HG03521 (cell line): ENCODE data around the gene DNAJB4.
"Not testable (repeated sequence)": the region's sequence is repeated elsewhere in the genome, so short reads cannot be mapped to it uniquely, and the experiment has no call there.

Source experiments
- ATAC-seq: cut with Tn5 transposase; IDR thresholded peaks from one replicate; pipeline ENCODE4 v1.9.1; 2021; ENCODE audit warnings: mild to moderate bottlenecking, moderate library complexity; ENCODE audit not compliant: unreplicated experiment

The DNAJB4 gene

DNA sequence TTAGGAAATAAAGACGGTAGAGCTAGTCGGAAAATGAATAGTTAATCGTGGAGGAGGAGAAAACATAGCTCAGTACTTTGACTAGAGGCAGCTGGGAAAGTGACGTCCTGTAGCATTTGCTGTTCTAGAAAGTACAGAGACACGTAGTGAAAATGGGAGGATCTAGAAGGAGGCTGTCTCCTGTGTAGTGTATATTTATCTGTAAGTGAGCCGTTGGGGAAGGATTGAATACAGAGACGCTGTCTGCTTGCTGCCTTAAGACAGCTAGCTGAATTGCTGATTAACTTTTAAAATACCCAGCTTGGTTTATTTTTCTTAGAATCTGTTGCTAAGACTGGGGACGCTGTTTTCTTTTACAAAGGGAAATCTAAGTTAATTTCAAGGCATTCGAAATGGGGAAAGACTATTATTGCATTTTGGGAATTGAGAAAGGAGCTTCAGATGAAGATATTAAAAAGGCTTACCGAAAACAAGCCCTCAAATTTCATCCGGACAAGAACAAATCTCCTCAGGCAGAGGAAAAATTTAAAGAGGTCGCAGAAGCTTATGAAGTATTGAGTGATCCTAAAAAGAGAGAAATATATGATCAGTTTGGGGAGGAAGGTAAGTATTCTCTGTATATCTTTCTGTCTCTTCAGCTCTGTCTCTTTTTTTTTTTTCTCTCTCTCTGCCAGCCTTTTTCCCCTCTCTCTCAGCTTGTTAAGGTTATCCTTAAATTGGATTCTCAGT, at the start of gene DNAJB4:
Gene DNAJB4 (plus strand): TSS at position 221 of the 729 bp plus-strand sequence. CDS start 172 bp downstream, at position 393.
- peak; percentile 99 for ATAC-seq

DNA sequence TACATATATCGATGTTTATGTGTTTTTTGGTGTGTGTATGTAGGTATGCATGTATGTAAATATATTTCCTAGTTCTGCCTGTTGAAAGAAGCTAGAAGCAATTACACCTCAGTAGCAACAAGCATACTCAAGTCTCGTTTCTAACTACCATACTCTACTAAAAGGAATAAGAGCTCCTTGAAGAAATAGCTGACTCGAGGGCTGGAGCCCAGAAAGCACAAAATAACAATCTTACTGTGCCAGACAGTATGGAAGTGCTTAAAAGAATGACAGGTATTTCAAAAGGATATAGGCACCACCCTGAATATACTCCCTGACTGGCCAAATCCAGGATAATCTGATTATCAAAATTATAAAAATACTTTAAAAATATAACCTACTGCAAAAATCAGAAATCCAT, 49.0 kb upstream of the DNAJB4 start:
- no peak for ATAC-seq

DNA sequence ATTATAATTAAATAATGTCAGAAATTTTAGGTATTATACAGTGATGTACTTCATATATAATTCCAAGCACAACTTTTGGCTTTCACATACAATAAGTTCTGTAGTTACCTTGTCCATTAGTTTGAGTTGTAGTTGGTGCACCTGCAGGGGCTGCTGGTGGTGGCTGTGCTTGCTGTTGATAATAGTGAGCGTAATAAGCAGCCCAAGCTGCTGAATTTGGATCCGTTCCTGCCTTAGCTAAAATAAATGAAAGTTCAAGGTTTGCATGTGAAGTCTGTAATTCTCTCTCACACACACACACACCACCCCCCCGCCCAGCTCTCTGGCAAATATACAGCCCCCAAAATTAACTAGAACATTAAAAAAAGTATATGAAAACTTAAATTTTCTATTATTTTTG, 48.3 kb upstream of the DNAJB4 start:
- ATAC-seq = no peak

DNA sequence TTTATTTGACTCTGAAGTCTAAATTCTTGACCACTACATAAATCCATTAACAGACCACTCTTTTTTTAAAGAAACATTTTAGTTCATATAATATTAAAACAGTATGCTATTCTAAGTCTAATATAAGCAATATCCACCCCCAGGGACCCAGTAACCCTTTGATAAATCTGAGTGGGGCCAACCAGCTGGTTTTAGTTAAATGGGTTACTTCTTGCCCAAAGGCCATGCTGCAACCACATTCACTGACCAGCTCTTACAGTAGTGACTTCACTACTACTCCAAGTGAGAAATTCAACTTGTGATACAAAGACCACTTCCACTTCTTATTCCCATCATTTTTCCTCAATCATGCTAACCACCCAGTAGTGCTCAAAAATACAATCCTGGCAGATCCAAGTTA, 46.3 kb upstream of the DNAJB4 start:
- ATAC-seq = no peak

DNA sequence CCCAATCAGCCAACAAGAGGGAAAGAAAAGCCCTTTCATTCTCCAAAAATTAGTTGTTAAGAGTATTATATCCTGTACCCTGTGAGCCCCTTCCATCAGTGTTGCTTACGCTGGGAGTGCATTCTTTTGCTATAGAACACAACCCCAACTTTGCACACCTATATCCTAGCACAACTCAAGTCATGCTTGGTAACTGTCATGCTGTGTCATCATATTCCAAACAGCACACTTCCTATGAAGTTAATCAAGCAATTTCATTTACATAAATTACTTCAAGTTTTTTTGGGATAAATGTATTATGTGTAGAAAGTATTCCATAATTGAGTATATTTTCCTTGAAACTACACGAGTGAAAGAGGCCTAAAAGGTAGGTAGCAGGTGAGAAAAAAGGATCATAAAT, 45.9 kb upstream of the DNAJB4 start:
- ATAC-seq = no peak

DNA sequence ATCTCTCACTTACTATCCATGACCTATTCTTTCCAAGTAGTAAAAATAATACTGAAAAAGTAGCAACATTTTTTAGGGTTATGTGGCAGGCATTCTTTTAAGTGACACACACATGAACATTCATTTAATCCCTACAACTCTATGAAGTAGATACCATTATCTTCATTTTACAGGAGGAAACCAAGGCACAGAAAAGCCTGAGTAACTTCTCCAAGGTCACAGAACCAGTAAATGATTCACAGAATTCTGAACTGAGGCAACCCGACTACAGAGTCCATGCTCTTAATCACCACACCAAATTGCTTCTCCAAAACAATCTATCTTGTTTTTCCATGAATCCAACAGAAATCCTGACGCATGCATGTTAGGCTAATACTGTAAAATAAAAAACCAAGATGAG, 43.3 kb upstream of the DNAJB4 start:
- ATAC-seq = no peak

DNA sequence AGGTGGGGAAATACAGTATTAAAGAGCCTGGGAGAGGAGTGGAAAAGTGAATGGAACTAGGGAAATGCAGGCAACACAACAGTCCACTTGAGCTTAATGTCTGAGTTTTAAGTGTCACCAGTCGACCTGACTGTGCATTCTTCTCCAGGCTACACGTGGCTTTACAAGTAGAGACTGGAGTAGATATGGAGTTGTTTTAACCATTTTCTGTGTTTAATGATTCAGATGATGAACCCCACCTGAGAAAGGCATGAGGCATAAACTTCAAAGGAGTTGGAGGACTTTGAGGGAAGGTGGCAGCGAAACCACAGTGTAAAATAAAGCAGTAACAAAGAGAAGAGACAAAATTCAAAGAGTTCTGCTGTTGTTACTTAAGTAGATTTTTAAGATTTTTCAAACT, 38.4 kb upstream of the DNAJB4 start:
- ATAC-seq = no peak

DNA sequence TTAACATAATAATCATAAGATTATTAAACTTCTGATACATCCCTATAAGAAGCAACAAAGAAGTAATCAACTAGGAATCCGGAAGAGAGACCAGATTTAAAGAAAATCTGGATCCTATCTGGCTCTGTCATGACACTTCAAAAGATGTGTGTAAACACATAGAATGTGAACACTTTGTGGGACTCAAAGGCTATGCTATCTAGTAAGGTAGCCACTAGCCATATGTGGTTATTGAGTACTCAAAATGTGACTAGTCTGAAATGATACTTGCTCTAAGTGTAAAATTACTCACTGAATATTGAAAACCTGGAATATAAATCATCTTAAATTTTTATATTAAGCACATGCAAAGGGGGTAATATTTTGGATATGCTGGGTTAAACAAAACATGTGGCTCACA, 34.5 kb upstream of the DNAJB4 start:
- ATAC-seq = no peak

DNA sequence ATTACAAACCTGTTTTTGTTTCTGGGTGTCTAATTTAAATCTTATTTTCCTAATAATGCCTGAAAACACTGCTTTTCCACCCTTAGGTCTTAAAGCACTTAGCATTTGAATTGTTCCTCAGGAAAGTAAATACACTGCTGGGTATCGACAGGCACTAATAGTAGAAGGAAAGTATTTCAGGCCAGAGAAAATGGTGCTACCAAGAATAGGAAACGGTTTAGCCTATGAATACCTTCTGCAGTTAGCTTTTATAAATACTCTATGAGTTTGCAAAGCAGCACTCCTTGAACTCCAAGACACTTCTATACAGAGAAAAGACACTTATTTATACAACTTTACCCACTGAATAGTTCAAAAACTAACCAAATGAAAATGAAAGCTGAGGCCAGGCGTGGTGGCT, 32.7 kb upstream of the DNAJB4 start:
- ATAC-seq = no peak

DNA sequence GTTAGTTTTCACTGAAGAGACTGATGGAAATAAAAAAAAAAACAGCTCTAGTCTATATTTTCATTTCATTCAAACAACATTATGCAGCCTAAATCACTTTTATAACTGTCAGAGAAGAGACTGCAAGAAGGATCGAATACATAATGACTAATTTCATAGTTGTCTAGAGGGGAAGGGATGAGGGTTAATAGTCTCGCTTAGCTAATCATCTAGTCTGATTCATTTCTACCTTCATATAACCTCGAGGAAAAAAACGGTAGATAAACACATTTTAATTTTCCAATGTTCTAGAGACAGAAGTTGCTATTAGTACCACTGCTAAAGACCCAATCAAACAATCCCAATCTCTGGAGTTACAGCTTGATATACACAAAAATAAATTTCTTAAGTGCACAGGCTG, 29.4 kb upstream of the DNAJB4 start:
- ATAC-seq = no peak

DNA sequence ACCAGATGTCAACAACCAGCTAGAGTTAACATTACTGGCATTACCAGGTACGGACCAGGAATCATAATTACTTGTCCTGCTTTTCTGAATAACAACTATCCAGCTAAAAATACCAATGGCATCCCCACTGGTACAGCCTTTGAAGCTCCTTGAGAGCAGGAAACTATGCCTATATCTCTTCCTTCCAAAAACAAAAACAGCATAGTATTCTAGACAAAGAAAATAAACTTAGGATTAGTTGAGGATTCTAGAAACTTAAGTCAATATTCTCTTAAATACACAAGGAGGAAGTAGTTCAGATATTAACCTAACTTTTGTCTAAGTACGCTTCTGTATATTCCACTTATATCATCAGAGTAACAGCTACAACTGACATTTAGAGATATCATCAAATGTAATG, 28.8 kb upstream of the DNAJB4 start:
- ATAC-seq = no peak

DNA sequence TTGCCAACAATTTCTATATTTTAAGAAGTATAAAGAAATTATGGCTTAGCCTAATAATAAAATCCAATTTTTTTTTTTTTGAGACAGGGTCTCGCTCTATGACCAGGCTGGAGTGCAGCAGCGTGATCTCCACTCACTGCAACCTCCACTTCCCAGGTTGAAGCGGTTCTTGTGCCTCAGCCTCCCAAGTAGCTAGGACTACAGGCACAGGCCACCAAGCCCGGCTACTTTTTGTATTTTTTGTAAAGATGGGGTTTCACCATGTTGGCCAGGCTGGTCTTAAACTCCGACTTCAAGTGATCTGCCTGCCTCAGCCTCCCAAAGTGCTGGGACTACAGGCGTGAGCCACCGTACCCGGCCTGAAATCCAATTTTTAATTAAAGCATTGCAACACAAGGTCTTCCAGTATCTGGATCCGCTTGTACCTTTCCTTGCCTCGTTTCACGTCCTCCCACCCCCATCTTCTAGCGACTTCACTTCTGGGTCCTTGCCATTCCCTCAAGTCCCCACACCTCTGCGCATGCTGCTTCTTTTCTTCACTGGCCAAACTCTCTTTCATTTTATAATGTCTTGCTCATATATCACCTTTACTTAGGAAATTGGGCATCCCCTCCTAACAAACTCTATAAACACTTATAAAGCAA, 28.2 kb upstream of the DNAJB4 start:
- no peak for ATAC-seq

DNA sequence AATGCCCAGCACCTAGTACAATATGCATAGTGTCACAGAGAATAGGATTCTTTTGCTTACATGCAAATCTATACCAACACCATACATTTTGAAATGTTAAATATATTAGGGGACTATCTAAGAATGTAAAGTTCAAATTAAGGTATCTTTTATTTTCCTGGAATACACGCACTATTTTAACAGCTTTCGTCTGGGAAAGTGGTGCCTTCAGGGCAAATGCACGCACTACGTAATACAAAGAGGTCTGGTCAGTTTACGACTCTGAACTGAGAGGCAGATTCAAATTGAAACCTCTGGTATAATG, 26.8 kb upstream of the DNAJB4 start:
- no peak for ATAC-seq

DNA sequence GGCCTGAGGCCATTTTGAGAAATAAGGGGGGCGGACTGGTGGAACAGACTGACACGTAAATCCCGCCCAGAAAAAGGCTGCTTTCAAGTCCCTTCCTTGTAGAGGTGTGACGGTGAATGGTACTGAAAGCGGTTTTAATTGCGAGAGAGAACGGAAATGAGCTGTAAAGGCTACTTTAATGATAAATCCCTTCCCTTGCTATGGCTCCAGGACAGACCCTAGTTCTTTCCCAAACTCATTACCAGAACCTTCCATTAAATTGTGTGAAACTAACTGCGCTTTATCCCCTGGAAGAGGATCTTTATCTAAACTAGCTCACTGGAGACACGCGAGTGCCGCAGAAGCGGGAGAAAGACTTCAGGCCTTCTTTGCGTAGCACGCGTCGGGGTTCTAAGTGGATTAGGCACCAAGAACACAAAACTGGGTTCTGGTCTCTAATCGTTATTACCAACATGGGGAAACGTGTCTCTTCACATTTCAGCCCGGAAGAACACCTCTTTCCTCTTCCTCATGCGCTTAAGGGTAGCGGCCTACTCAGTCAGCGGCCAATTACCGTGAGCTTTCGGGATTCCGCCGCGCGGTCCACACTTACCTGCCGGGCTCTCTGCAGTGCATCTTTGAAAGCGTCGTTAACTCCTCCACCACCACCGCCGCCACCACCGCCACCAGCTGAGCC, 26.3 kb upstream of the DNAJB4 start:
- ATAC-seq = peak; percentile 69

DNA sequence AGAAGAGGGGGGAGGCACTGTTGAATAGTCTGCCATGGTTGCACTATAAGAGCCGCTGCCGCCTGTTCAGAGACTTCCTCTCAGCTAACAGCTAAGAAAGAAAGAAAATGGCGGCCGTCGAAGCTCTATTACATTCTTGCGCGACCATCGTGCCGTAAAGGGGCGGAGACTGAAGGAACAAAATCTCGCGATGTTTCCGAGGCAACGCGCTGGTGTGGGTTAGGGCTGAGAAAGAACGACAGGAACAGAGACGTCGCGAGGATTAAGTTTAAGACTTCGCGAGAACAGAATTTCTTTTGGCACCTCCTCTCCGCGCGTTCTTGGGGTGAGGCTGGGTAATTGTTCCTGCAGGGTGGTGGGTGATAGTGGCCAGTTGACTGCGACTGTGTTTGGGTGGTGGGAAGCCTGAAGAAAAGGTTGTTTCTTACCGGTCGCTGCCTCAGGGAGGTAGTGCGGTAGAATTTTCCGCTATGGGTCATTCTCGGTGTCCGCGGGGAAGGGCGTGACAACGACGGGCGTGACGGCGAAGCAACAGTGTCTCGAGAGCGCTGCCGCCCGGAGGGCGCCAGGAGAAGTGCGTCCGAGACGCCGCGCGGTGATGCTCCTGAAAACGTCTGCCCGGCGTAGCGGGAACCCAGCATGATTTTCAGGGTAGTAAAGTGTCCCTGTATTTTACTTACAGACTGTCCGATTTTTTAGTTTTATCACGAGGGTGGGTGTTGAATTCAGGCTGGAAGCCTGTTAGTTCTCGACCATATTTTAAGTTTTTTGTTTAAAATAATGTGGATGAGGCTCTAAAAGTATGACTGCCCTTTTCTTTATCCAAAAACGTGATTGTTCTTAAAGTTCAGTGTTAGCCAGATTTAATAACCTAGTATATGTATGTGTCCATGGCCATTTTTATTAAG, 25.5 kb upstream of the DNAJB4 start, which contains the start of gene FUBP1:
Gene FUBP1 (minus strand): TSS at position 104 of the 908 bp plus-strand sequence. CDS start 68 bp downstream, at position 36.
- peak; percentile 73 for ATAC-seq

DNA sequence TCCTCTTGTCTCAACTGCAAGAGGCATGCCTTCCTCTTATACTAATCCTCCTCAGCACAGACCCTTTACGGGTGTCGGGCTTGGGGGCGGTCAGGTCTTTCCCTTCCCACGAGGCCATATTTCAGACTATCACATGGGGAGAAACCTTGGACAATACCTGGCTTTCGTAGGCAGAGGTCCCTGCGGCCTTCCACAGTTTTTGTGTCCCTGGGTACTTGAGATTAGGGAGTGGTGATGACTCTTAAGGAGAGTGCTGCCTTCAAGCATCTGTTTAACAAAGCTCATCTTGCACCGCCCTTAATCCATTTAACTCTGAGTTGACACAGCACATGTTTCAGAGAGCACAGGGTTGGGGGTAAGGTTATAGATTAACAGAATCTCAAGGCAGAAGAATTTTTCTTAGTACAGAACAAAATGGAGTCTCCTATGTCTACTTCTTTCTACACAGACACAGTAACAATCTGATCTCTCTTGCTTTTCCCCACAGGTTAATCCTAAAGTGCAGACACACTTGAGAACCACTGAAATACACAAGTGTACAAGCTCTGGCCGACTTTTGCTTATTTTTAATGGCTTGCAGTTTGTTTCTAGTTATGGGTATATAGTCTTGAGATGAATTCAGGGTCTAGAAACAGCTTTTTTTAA, 21.3 kb upstream of the DNAJB4 start:
- ATAC-seq = not testable (repeated sequence)

DNA sequence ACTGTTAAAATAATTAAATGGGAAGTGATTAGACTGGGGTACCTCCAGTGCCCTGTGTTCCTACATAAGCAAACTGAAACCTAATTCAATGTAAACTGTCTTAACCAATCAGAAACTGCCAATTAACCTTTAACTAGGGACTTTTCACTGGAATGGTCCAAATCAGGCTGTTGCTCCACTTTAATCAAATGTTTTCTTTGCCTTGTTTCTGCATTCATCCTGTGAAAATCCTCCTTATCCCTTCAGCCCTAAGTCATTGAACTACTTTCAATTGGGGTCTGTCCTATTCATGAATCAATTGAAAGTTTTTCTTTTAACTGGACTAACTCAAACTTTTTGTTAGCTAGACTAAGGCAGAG, 20.8 kb upstream of the DNAJB4 start:
- no peak for ATAC-seq

DNA sequence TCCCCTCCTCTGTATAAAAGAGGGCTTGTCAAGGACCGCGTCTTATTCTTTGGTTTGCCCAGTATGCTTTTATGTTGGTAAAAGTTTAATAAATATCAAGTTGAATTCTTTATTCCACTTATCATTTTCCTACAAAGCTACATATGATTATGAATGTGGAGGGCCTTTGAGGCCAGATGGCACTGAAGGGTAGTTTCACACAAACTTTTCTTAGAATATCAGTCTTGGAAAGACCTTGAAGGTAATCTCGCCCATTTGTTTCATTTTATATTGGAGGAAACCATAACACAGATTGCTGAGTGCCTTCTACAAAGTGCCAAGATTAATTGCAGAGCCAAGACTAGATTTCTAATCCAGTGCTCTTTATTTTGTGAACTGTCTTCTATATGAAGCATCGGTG, 20.1 kb upstream of the DNAJB4 start:
- ATAC-seq = no peak

DNA sequence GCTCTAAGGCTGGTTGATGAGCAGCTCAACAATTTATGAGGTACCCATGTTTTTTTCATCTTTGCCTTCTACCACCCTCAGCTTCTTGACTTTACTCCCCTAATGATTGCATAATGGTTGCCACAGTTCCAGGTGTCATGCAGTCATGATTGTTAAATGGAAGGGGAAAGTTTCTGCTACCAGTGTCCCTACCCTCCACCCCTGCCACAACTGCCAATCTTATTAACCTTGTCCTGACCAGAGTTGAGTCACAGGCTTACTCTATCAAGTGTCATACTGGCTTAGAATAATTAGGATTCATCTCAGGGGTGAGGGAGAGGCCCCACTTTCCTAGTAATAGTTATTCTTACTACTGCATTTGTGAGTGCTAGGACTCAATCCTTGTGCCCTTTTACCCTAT, 17.9 kb upstream of the DNAJB4 start:
- no peak for ATAC-seq

DNA sequence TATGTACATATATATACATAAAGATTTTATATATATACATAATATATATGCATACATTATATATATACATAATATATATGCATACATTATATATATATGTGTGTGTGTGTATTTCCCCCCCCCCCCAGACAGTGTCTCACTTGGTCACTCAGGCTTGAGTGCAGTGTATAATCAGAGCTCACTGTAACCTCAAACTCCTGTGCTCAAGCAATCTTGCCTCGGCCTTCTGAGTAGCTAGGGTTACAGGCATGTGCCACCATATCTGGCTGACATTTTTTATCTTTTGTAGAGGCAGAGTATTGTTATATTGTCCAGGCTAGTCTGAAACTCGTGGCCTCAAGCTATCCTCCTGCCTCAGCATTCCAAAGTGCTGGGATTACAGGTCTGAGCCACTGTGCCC, 16.8 kb upstream of the DNAJB4 start:
- no peak for ATAC-seq

DNA sequence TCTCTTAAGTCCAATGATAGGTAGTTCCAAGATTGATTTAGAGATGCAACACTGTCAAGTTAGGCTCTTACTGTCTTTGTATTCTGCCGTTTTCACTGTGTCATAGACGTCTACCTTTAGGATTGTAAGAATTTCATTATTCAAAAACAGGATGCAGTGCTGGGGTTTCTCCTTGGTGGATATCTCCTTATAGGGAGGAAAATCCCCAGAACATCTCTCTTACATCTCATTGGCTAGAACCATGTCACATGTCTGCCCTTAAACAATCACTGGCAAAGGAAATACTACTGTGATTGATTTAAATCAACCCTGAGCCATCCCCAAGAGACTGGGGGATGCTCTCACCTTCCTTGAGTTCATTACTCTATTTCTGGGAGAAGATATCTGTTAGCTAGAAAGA, 15.0 kb upstream of the DNAJB4 start:
- ATAC-seq = no peak
